ENCODE data around the gene RBM19. TPM values are rescaled to one million over a fixed set of nuclear protein-coding genes. Genes with fewer than 3 reads are reported as not detected.

Gene RBM19
- total and polyA plus RNA-seq, 4 donors = 17.9 to 33.6 (median 21.9) TPM

- Histone ChIP-seq H3K36me3 (ENCODE audit: control insufficient read depth in 4 of 4, insufficient read depth in 4 of 4, low read length in 4 of 4) (peaks cover 0 to 1% (median 0%) of the 10 kb centered on the region in 4 donors), H3K9me3 (ENCODE audit: control insufficient read depth in 4 of 4, insufficient read depth in 3 of 4, low read length in 3 of 4) (peaks cover 0 to 14% (median 0%) of the 10 kb centered on the region in 4 donors), H3K4me1 (ENCODE audit: control insufficient read depth in 5 of 5, insufficient read depth in 5 of 5, low read length in 5 of 5) (no peaks in the 10 kb centered on the region), H3K9ac (ENCODE audit: insufficient read depth in 1 of 2, low read length in 2 of 2) (no peak overlapping the region), H3K4me3 (no peak overlapping the region), H3K27ac (ENCODE audit: low read depth in 1 of 2, low read length in 1 of 2) (no peak overlapping the region), H3K27me3 (ENCODE audit: control insufficient read depth in 3 of 3, insufficient read depth in 3 of 3, low read length in 2 of 3) (peaks cover 4 to 23% (median 6%) of the 10 kb centered on the region in 3 donors)
- ATAC-seq (ENCODE audit: insufficient read depth, low FRiP score) = no peak
- WGBS, 2 donors = 79 to 90% methylated on average over 2 of the region's 2 CpGs
- TF ChIP-seq, protein P1, sequence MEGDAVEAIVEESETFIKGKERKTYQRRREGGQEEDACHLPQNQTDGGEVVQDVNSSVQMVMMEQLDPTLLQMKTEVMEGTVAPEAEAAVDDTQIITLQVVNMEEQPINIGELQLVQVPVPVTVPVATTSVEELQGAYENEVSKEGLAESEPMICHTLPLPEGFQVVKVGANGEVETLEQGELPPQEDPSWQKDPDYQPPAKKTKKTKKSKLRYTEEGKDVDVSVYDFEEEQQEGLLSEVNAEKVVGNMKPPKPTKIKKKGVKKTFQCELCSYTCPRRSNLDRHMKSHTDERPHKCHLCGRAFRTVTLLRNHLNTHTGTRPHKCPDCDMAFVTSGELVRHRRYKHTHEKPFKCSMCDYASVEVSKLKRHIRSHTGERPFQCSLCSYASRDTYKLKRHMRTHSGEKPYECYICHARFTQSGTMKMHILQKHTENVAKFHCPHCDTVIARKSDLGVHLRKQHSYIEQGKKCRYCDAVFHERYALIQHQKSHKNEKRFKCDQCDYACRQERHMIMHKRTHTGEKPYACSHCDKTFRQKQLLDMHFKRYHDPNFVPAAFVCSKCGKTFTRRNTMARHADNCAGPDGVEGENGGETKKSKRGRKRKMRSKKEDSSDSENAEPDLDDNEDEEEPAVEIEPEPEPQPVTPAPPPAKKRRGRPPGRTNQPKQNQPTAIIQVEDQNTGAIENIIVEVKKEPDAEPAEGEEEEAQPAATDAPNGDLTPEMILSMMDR (IDR thresholded peaks at IDR 0.05; ENCODE audit: control extremely low read depth, extremely low read depth) = no peak
- DNase-seq = no peak
These were observed 180.0 kb downstream of the RBM19 start for GRCh38 chr12:113786107-113786506.

DNA sequence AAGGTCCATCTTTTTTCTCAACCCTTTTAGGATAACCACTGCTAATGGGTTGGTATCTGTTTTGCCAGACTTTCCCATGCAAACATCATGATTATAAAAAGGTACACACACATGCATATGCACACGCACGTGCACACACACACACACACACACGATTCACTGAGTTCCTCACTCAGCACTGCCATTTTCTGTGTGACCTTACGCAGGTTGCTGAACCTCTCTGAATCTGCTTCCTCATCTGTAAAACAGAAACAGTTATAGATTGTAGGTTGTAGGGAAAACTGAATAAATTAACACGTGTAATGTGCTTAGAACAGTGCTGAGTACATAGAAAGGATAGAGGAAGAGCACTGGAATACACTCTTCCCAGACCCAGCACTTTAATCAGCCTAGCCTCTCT lies 182.3 kb downstream of the RBM19 start:
- Histone ChIP-seq H3K9ac (ENCODE audit: insufficient read depth in 1 of 2, low read length in 2 of 2) (no peak overlapping the region), H3K4me3 (no peak overlapping the region), H3K27ac (ENCODE audit: low read depth in 1 of 2, low read length in 1 of 2) (no peak overlapping the region), H3K9me3 (ENCODE audit: control insufficient read depth in 4 of 4, insufficient read depth in 3 of 4, low read length in 3 of 4) (peaks cover 0 to 19% (median 0%) of the 10 kb centered on the region in 4 donors), H3K4me1 (ENCODE audit: control insufficient read depth in 5 of 5, insufficient read depth in 5 of 5, low read length in 5 of 5) (no peaks in the 10 kb centered on the region), H3K27me3 (ENCODE audit: control insufficient read depth in 3 of 3, insufficient read depth in 3 of 3, low read length in 2 of 3) (peaks cover 4 to 16% (median 6%) of the 10 kb centered on the region in 3 donors), H3K36me3 (ENCODE audit: control insufficient read depth in 4 of 4, insufficient read depth in 4 of 4, low read length in 4 of 4) (peaks cover 0 to 1% (median 0%) of the 10 kb centered on the region in 4 donors)
- TF ChIP-seq, protein P1 (IDR thresholded peaks at IDR 0.05; ENCODE audit: control extremely low read depth, extremely low read depth) = no peak
- no peak for DNase-seq
- ATAC-seq (ENCODE audit: insufficient read depth, low FRiP score) = no peak
- 82 to 87% methylated on average over 5 of the region's 5 CpGs for WGBS, 2 donors

DNA sequence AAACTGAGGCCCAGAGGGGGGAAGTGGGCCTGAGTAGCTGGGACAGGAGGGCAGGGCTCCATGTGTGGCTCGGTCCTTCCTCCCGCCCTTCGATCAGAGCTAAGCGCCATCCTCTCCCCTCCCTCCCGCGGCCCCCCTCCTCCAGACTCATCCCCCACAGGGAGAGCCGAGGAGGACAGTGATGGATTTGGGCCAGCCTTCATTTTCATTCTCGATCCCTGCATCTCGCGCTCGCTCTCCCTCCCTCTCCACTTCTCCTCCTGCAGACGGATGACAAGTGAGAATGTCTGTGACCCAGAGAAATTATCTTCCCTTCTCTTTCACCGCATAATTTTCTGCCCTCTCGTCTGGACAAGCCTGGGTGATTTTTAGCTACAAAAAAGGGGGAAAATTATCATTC lies 183.3 kb downstream of the RBM19 start:
- H3K36me3 ChIP-seq (ENCODE audit: control insufficient read depth in 4 of 4, insufficient read depth in 4 of 4, low read length in 4 of 4) = peaks cover 0 to 1% (median 0%) of the 10 kb centered on the region in 4 donors
- peaks cover 0 to 18% (median 0%) of the 10 kb centered on the region in 4 donors for H3K9me3 ChIP-seq (ENCODE audit: control insufficient read depth in 4 of 4, insufficient read depth in 3 of 4, low read length in 3 of 4)
- no peak overlapping the region for H3K27ac ChIP-seq (ENCODE audit: low read depth in 1 of 2, low read length in 1 of 2)
- no peak for ATAC-seq (ENCODE audit: insufficient read depth, low FRiP score)
- H3K27me3 ChIP-seq (ENCODE audit: control insufficient read depth in 3 of 3, insufficient read depth in 3 of 3, low read length in 2 of 3) = peaks cover 4 to 23% (median 6%) of the 10 kb centered on the region in 3 donors
- DNase-seq = no peak
- no peaks in the 10 kb centered on the region for H3K4me1 ChIP-seq (ENCODE audit: control insufficient read depth in 5 of 5, insufficient read depth in 5 of 5, low read length in 5 of 5)
- H3K9ac ChIP-seq (ENCODE audit: insufficient read depth in 1 of 2, low read length in 2 of 2) = no peak overlapping the region
- TF ChIP-seq, protein P1 (IDR thresholded peaks at IDR 0.05; ENCODE audit: control extremely low read depth, extremely low read depth) = no peak
- WGBS, 2 donors = 27 to 38% methylated on average over 8 to 14 of the region's 14 CpGs
- no peak overlapping the region for H3K4me3 ChIP-seq

All from lung (tissue), 12 donors.